Activated CD8-positive, alpha-beta memory T cell treated with anti-CD3 and anti-CD28 coated beads, Interleukin-2, amount 10 ng/mL, durations not matched to agents 7 days and 5 days (primary cell): ENCODE results near the gene GFER. TPM values are rescaled to one million over a fixed set of nuclear protein-coding genes. Genes with fewer than 3 reads are reported as not detected.

Experiments
- ATAC-seq: fragments of 150-1000 bp; cut with Tn5 transposase; one replicate; pipeline ENCODE4 v1.10.0; 2021; ENCODE audit warnings: moderate library complexity
- CTCF ChIA-PET: fragments of 350-600 bp; sonication (Branson Sonifier 250); formaldehyde crosslinking; loops from one replicate; lab custom pipeline; 2021; ENCODE audit warnings: antibody characterized with exemption; lab: Charles Lee
- DNase-seq: peaks from one replicate; pipeline ENCODE4 v3.0.0-alpha.2; 2020
- H3K27ac Mint-ChIP-seq: one replicate; pipeline ENCODE4 v1.8.0; 2021; ENCODE audit warnings: mild to moderate bottlenecking, mixed read lengths
- H3K27me3 Mint-ChIP-seq: one replicate; pipeline ENCODE4 v1.8.0; 2021; ENCODE audit warnings: mixed read lengths
- H3K36me3 Mint-ChIP-seq: one replicate; pipeline ENCODE4 v1.8.0; 2021; ENCODE audit warnings: mild to moderate bottlenecking, mixed read lengths
- H3K4me1 Mint-ChIP-seq: one replicate; pipeline ENCODE4 v1.8.0; 2021; ENCODE audit warnings: mixed read lengths
- H3K4me3 Mint-ChIP-seq: one replicate; pipeline ENCODE4 v1.8.0; 2021; ENCODE audit warnings: mild to moderate bottlenecking, moderate library complexity, mixed read lengths
- H3K9me3 Mint-ChIP-seq: one replicate; pipeline ENCODE4 v1.8.0; 2022; ENCODE audit warnings: low read depth, mixed read lengths
- total RNA-seq, 2 experiments: library from RNA; stranded (reverse); gene quantifications; one replicate each; pipeline ENCODE4 v1.2.3, GENCODE V29; 2021

Gene GFER
- total RNA-seq, 2 experiments from 2014 or later, result 33.5 to 40.9 TPM

DNA sequence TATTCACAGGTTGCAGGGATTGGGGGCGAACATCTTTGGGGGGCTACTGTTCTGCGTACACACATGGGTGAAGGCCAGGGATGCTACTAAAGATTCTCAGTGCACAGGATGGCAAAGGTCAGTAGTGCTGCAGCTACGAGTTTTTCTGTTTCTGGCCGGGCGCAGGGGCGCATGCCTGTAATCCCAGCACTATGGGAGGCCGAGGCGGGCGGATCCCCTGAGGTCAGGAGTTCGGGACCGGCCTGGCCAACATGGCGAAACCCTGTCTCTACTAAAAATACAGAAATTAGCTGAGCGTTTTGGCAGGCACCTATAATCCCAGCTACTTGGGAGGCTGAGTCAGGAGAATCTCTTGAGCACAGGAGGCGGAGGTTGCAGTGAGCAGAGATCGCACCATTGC is 29.5 kb downstream of the GFER start:
- peaks cover 3% of the 10 kb centered on the region for H3K27me3 Mint-ChIP-seq
- no peak for ATAC-seq
- no peak overlapping the region for H3K4me3 Mint-ChIP-seq
- peaks cover 9% of the 10 kb centered on the region for H3K4me1 Mint-ChIP-seq
- CTCF ChIA-PET, result interaction anchor here (1.2 to 2.2 kb wide), 2 partner anchors 9 to 10 kb away, joined by 6 read pairs; no protein-coding TSS in a partner anchor
- H3K9me3 Mint-ChIP-seq, result no peaks in the 10 kb centered on the region
- DNase-seq, result no peak
- no peaks in the 10 kb centered on the region for H3K36me3 Mint-ChIP-seq
- H3K27ac Mint-ChIP-seq, result no peak overlapping the region

DNA sequence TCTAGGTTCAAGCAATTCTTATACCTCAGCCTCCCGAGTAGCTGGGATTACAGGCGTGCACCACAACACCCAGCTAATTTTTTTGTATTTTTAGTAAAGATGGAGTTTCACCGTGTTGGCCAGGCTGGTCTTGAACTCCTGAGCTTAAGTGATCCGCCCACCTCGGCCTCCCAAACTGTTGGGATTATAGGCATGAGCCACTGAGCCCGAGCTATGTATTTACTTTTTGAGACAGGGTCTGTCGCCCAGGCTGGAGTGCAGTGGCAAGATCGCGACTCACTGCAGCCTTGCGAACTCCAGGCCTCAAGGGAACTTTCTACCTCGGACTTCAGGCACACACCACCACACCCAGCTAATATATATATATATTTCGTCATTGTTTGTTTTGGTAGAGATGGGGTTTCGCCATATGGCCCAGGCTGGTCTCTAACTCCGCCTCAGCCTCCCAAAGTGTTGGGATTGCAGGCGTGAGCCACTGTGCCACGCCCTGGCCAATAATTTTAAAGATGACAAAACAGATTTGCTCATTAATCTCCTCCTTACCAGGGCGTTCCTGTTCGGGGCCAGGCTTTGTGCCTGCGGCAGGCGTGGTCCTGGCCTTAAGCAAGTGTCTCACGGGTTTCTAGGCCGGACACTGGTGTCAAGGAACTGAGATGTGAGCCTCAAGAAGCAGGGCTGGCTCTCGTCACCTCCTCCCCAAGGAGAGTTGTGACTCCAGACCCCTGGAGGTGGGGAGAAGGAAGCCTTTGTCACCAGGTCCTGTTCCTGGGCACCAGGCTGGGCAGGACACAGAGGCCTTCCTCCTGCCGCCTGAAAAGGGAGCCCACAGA is 31.3 kb downstream of the GFER start:
- ATAC-seq, result no peak
- Mint-ChIP-seq H3K36me3 (no peaks in the 10 kb centered on the region), H3K27ac (no peak overlapping the region), H3K27me3 (peaks cover 13% of the 10 kb centered on the region), H3K4me3 (no peak overlapping the region), H3K9me3 (no peaks in the 10 kb centered on the region), H3K4me1 (peaks cover 2% of the 10 kb centered on the region)
- DNase-seq, result no peak
- CTCF ChIA-PET, result interaction anchor here (0.8 to 2.2 kb wide), 4 partner anchors 11 to 140 kb away, joined by 3 to 16 read pairs (median 5); partner anchors contain the start of gene TRAF7

DNA sequence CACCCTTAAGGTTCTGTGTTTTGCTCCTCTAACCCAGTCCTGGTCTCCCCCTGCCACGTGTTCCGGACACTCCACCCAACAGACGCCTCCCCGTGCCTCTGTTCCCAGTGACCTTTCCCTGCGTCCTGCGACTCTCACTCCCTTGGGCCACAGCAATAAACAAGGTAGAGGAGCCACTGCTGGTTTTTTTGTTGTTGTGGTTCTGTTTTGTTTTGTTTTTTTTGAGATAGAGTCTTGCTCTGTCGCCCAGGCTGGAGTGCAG is 31.9 kb downstream of the GFER start:
- H3K27ac Mint-ChIP-seq, result no peak overlapping the region
- CTCF ChIA-PET, result interaction anchor here (0.7 to 2.2 kb wide), 7 partner anchors 8 to 140 kb away, joined by 3 to 16 read pairs (median 5); partner anchors contain the start of genes NTHL1, TRAF7 and TSC2
- H3K9me3 Mint-ChIP-seq, result no peaks in the 10 kb centered on the region
- H3K4me1 Mint-ChIP-seq, result no peaks in the 10 kb centered on the region
- ATAC-seq (no peak), DNase-seq (no peak)
- peaks cover 17% of the 10 kb centered on the region for H3K27me3 Mint-ChIP-seq
- no peak overlapping the region for H3K4me3 Mint-ChIP-seq
- H3K36me3 Mint-ChIP-seq, result no peaks in the 10 kb centered on the region

DNA sequence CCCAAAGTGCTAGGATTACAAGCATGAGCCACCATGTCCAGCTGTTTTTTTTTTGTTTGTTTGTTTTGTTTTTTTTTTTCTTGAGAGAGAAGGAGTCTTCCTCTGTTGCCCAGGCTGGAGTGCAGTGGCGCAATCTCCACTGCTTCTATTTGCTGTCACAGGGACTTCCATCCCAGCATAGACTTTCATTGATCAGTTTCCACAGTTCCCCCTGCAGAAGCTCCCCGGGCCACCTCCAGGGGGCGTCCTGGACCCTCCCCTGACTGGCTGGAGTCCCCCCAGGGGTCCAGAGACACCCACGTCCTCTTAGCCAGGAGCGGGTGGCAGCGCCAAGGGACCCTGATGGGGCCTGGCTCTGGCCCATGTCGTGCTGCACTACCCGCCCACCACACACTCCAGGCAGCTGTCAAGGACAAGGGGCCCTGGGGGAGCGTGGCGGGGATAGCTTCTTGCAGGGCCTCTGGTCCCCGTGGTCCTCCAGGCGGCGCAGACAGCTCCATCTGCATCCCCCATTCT is 32.5 kb downstream of the GFER start:
- Mint-ChIP-seq H3K36me3 (no peaks in the 10 kb centered on the region), H3K9me3 (no peaks in the 10 kb centered on the region), H3K27me3 (peaks cover 22% of the 10 kb centered on the region), H3K27ac (no peak overlapping the region), H3K4me1 (no peaks in the 10 kb centered on the region), H3K4me3 (no peak overlapping the region)
- ATAC-seq (no peak), DNase-seq (no peak)
- CTCF ChIA-PET, result interaction anchor here (0.6 to 2.2 kb wide), 10 partner anchors 9 to 139 kb away, joined by 3 to 16 read pairs (median 5); partner anchors contain the start of genes NTHL1, TRAF7 and TSC2

DNA sequence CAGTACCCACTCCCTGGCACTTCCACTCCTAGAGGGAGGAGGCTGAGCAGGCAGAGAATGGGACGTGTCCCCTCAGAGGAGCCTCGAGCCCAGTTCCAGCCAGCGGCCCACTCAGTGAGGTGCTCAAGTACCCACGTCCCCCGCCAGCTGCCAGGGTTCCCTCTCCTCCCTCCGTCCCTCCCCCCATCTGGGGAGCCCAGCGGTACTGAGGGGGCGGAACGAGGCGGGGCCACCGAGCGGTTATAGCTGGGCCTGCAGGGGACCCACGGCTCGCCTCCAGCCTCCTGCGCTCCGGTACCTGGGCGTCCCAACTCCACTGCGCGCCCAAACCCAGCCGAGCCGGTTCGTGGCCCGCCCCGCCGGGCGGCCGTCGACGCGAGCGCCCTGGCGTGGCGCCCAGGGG is 35.5 kb downstream of the GFER start, which contains the start of gene NPW:
Gene NPW (plus strand): TSS at position 268 of the 403 bp plus-strand sequence.
- no peak within 1 kb of the TSS for H3K4me3 Mint-ChIP-seq
- no peak for ATAC-seq

DNA sequence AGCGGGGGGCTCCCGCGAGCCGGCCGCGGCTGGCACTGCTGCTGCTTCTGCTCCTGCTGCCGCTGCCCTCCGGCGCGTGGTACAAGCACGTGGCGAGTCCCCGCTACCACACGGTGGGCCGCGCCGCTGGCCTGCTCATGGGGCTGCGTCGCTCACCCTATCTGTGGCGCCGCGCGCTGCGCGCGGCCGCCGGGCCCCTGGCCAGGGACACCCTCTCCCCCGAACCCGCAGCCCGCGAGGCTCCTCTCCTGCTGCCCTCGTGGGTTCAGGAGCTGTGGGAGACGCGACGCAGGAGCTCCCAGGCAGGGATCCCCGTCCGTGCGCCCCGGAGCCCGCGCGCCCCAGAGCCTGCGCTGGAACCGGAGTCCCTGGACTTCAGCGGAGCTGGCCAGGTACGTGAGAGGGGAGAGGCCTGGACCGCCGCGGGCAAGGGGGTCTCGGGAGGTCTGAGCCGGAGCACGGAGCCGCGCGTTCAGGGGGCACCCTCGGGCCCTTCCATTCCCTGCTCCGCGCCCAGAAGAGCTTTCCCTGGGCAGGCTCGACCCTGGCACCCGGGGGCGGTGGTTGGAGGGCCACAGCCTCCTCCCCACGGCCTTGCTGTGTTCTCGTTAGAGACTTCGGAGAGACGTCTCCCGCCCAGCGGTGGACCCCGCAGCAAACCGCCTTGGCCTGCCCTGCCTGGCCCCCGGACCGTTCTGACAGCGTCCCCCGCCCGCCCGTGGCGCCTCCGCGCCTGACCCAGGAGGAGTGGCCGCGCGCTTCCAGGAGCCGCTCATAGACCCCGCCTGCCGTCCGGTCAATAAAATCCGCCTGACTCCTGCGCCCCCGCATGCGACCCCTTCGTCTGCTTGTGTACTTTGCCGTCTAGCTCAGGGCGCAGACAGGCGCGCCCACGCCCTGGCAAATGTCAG is 36.2 kb downstream of the GFER start:
- Mint-ChIP-seq H3K36me3 (no peaks in the 10 kb centered on the region), H3K27me3 (peaks cover 31% of the 10 kb centered on the region), H3K9me3 (no peaks in the 10 kb centered on the region), H3K4me1 (peaks cover 12% of the 10 kb centered on the region), H3K27ac (no peak overlapping the region), H3K4me3 (no peak overlapping the region)
- DNase-seq (no peak), ATAC-seq (no peak)
- CTCF ChIA-PET, result interaction anchor here (1.5 to 7.6 kb wide), 3 partner anchors 12 to 122 kb away, joined by 3 to 118 read pairs (median 11); no protein-coding TSS in a partner anchor

More for the DNA sequence above, 35.5 kb downstream of the GFER start, which contains the start of gene NPW:
- no peaks in the 10 kb centered on the region for H3K9me3 Mint-ChIP-seq
- no peak for DNase-seq
- peaks cover 12% of the 10 kb centered on the region for H3K4me1 Mint-ChIP-seq
- no peak within 1 kb of the TSS for H3K27ac Mint-ChIP-seq
- H3K36me3 Mint-ChIP-seq, result no peaks in the 10 kb centered on the region
- CTCF ChIA-PET, result interaction anchor here (1.5 to 7.6 kb wide), 2 partner anchors 11 to 123 kb away, joined by 3 to 118 read pairs; no protein-coding TSS in a partner anchor
- H3K27me3 Mint-ChIP-seq, result peaks cover 31% of the 10 kb centered on the region

DNA sequence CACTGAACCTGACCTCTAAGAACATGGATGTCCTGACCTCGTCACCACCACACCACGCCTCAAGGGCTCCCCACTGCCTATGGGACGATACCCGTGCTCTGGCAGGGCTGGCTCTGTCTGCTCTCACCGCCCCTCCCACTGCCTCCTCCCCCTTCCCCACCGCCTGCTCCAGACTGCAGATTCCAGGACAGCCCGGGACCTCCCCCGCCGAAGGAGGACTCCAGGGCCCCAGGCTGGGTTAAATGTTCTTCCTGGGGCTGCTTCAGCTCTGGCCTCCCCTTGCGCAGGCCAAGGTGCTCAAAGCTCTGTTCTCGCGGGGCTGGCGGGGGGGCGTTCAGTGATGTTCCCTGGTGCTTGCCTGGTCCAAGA is 38.7 kb downstream of the GFER start:
- CTCF ChIA-PET, result interaction anchor here (0.6 to 7.6 kb wide), 22 partner anchors 9 to 454 kb away, joined by 3 to 118 read pairs (median 4); partner anchors contain the start of genes MSRB1, NTHL1, PKD1 and TRAF7
- DNase-seq, result peak; percentile 49
- peaks cover 17% of the 10 kb centered on the region for H3K4me1 Mint-ChIP-seq
- peak overlapping the region; percentile 54 for H3K4me3 Mint-ChIP-seq
- H3K27ac Mint-ChIP-seq, result no peak overlapping the region
- no peaks in the 10 kb centered on the region for H3K9me3 Mint-ChIP-seq
- H3K36me3 Mint-ChIP-seq, result no peaks in the 10 kb centered on the region
- peaks cover 42% of the 10 kb centered on the region for H3K27me3 Mint-ChIP-seq
- peak; percentile 31 for ATAC-seq

DNA sequence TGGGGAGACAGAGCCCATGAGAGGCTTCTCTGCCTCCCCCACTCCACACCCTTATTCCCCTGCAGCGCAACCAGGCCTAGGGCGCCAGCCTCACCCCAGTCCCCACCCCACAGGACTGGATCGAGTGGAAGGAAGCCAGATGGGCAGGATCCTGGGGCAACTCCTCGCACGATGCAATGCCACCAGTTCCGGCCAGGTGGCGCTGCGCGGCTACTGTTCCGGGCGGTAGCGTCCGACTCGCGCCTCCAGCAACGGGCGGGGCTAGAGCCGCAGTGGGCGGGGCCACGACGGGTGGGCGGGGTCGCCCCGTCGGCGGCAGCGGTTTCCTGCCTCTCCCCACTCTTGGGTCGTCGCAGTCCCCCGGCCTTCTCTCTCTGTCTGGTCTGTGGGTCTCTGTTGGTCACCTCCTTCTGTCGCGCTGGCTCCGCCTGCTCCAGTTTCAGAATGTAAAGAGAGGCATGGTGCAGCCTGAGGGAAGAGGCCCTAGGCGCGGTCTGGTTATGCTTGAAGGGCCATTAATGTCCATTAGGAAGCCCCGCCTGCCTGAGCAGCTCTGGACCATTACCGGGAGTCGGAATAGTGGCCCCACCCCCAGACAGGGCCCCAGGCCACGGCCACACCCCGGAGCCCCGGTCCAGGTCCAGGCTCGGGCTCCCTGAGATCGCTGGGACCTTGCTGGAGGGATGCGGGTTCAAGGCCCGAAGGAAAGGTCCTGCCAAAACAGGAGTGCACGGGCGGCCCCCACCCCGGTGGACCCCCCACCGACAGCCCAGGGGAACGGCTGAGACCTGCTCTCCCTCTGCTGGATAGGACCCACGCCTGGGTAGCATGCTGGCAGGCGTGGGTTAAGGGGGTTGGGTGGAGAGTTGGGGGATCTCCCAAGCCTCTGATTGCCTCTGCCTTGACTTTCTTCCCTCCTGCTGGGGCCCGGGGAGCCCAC is 39.4 kb downstream of the GFER start:
- H3K27ac Mint-ChIP-seq, result peak overlapping the region; percentile 64
- CTCF ChIA-PET, result interaction anchor here (0.6 to 7.6 kb wide), 22 partner anchors 9 to 454 kb away, joined by 3 to 118 read pairs (median 4); partner anchors contain the start of genes MSRB1, NTHL1, PKD1 and RAB26
- peak overlapping the region; percentile 56 for H3K4me3 Mint-ChIP-seq

DNA sequence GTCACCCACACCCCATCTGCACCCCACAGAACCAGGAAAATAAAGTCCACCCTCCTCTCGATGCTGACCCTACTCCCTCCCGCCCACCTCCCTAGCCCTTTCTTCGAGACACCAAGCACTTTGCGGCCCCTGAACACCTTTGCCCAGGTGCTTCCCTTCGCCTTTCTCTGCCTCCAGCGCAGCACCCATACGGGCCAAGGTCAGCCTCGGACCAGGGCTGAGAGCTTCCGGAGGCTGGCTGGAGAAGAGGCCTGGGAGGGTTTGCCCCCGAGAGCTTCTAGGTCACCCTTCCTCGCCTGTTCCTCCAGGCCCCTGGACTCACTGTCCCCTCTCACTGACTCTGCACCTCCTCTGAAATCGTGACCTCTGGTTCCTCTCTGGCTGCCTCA is 40.0 kb downstream of the GFER start:
- no peaks in the 10 kb centered on the region for H3K36me3 Mint-ChIP-seq
- peak overlapping the region; percentile 30 for H3K27ac Mint-ChIP-seq
- no peak overlapping the region for H3K4me3 Mint-ChIP-seq
- no peak for DNase-seq
- peaks cover 43% of the 10 kb centered on the region for H3K27me3 Mint-ChIP-seq
- H3K9me3 Mint-ChIP-seq, result no peaks in the 10 kb centered on the region
- peaks cover 17% of the 10 kb centered on the region for H3K4me1 Mint-ChIP-seq
- CTCF ChIA-PET, result interaction anchor here (1.2 to 7.6 kb wide), 5 partner anchors 113 to 130 kb away, joined by 5 to 118 read pairs (median 9); partner anchors contain the start of genes RAB26 and TRAF7
- no peak for ATAC-seq

More for the DNA sequence above, 39.4 kb downstream of the GFER start:
- Mint-ChIP-seq H3K9me3 (no peaks in the 10 kb centered on the region), H3K36me3 (no peaks in the 10 kb centered on the region), H3K4me1 (peaks cover 17% of the 10 kb centered on the region), H3K27me3 (peaks cover 45% of the 10 kb centered on the region)
- ATAC-seq (peak; percentile 82), DNase-seq (peak; percentile 95)

DNA sequence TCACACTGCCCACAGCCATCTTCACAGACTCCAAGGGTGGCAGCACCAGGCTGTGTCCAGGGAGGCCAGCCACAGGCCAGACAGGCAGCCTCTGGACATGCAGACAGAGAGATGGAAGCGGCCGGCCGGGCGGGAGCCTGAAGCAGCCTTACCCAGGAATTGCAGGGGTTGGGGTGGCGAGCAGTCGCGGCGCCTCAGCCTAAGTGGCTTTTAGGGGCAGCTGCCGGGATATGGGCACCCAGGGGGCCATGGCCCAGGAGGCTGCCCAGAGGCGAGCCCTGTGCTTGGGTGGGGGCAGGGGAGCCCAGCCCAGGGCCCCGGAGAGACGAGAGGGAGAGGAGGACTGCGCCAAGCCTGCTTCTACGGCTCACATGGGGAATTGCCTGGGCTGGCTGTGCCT is 41.3 kb downstream of the GFER start:
- DNase-seq, result no peak
- H3K27me3 Mint-ChIP-seq, result peaks cover 40% of the 10 kb centered on the region
- CTCF ChIA-PET, result interaction anchor here (1.1 to 7.6 kb wide), 5 partner anchors 9 to 129 kb away, joined by 5 to 118 read pairs (median 7); partner anchors contain the start of genes NTHL1, TRAF7 and TSC2
- H3K4me1 Mint-ChIP-seq, result peaks cover 17% of the 10 kb centered on the region
- H3K27ac Mint-ChIP-seq, result no peak overlapping the region
- H3K36me3 Mint-ChIP-seq, result no peaks in the 10 kb centered on the region
- no peak for ATAC-seq
- no peak overlapping the region for H3K4me3 Mint-ChIP-seq
- no peaks in the 10 kb centered on the region for H3K9me3 Mint-ChIP-seq

DNA sequence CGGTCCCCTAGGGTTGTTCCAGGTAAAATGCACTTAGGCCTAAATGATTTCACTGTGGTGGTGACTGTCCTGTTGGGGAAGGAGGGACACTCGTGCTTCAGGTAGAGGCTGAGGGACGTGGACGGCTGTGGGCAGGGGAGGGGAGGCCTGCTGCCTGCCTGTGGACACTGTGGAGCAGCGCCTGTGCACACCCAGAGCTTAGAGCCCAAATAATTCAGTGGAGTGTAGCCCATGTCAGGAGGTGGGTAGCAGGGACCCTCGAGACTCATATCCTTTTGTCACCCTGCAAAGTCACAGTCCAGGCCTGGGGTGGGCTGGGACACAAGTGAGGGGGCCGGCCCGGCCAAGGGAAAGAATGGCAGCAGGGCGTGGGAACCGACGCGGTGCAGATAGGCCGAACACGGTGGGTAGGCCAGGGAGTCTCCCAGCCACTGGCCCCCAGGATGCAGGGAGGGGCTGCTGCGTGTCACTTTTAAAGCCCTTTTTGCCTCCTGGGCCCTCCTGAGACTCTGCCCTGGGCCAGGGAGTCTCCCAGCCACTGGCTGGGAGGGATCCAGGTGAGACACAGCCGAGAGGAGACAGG is 42.0 kb downstream of the GFER start:
- DNase-seq (no peak), ATAC-seq (no peak)
- no peaks in the 10 kb centered on the region for H3K9me3 Mint-ChIP-seq
- no peaks in the 10 kb centered on the region for H3K36me3 Mint-ChIP-seq
- peaks cover 17% of the 10 kb centered on the region for H3K4me1 Mint-ChIP-seq
- H3K27me3 Mint-ChIP-seq, result peaks cover 35% of the 10 kb centered on the region
- CTCF ChIA-PET, result interaction anchor here (1.1 to 7.6 kb wide), 5 partner anchors 10 to 128 kb away, joined by 5 to 118 read pairs (median 7); partner anchors contain the start of genes NTHL1, TRAF7 and TSC2
- H3K27ac Mint-ChIP-seq, result no peak overlapping the region
- no peak overlapping the region for H3K4me3 Mint-ChIP-seq
